Vagina (tissue), 2 donors: ENCODE measurements around the gene BRINP2. TPM values are rescaled to one million over a fixed set of nuclear protein-coding genes. Genes with fewer than 3 reads are reported as not detected.

ENCODE experiments used
- DNase-seq, 2 donors: peaks; one replicate each; pipeline ENCODE4 v3.0.0-alpha.2; 2017; ENCODE audit errors: extremely low spot score in 2 of 2
- H3K27ac ChIP-seq: fragments of 200-600 bp; sonication (generic); one replicate; pipeline ENCODE4 v1.5.1; 2019
- H3K27me3 ChIP-seq: fragments of 200-600 bp; sonication (generic); one replicate; pipeline ENCODE4 v1.5.1; 2019
- H3K36me3 ChIP-seq, 2 donors: fragments of 200-600 bp; sonication (generic); one replicate each; pipeline ENCODE4 v1.5.1; 2017 to 2019
- H3K4me1 ChIP-seq: fragments of 200-600 bp; sonication (generic); one replicate; pipeline ENCODE4 v1.5.1; 2019
- H3K4me3 ChIP-seq, 2 donors: fragments of 200-600 bp; sonication (generic); 1 replicate in 1 of 2; 2 replicates in 1 of 2; pipeline ENCODE4 v1.5.1; 2016 to 2019
- H3K9me3 ChIP-seq: fragments of 200-600 bp; sonication (generic); one replicate; pipeline ENCODE4 v1.5.1; 2019
- CTCF ChIP-seq, 3 experiments: fragments of 450-650 bp in 2 of 3; fragments of 200-600 bp in 1 of 3; sonication (generic) in 1 of 3; IDR thresholded peaks; one replicate each; pipeline ENCODE4 v1.5.1; 2017 to 2019; ENCODE audit warnings: antibody characterized with exemption in 3 of 3, mild to moderate bottlenecking in 2 of 3, moderate library complexity in 2 of 3
- POLR2A ChIP-seq, 2 donors: fragments of 450-650 bp; IDR thresholded peaks; one replicate each; pipeline ENCODE4 v1.6.1; 2017; ENCODE audit warnings: antibody characterized with exemption in 2 of 2, mild to moderate bottlenecking in 2 of 2, moderate library complexity in 2 of 2
- POLR2AphosphoS5 ChIP-seq, 2 donors: sonication (generic); formaldehyde crosslinking; IDR thresholded peaks; one replicate each; pipeline ENCODE4 v1.9.0; 2017; ENCODE audit warnings: antibody characterized with exemption in 2 of 2, mild to moderate bottlenecking in 2 of 2, low read depth in 1 of 2; ENCODE audit not compliant: insufficient read depth in 1 of 2
- intact Hi-C: fragments of 100-400 bp; cut with DNase I; formaldehyde crosslinking; loops from one replicate; pipeline ENCODE4 v1.15.1; 2023
- total RNA-seq: library from RNA; depleted of rRNA; stranded (reverse); fragments of >200 nt; gene quantifications from one replicate; pipeline ENCODE4 v1.2.3, GENCODE V29; 2016

BRINP2 gene
- total RNA-seq, 1 donor from 2014 or later = 0.49 TPM

GRCh38 chr1:177287270-177287669 lies 116.5 kb downstream of the BRINP2 start:
- Histone ChIP-seq H3K27me3 (no peaks in the 10 kb centered on the region), H3K4me3 (no peak overlapping the region), H3K27ac (no peak overlapping the region), H3K36me3 (no peaks in the 10 kb centered on the region), H3K4me1 (no peaks in the 10 kb centered on the region), H3K9me3 (no peaks in the 10 kb centered on the region)
- intact Hi-C loops = no loop called here
- no peak for DNase-seq
- TF ChIP-seq POLR2A (IDR thresholded peaks at IDR 0.05) (no peak), CTCF (IDR thresholded peaks at IDR 0.05) (no peak), POLR2AphosphoS5 (IDR thresholded peaks at IDR 0.05; ENCODE audit: insufficient read depth in 1 of 2, low read depth in 1 of 2) (no peak)

GRCh38 chr1:177287994-177288393 lies 117.2 kb downstream of the BRINP2 start:
- Histone ChIP-seq H3K27me3 (no peaks in the 10 kb centered on the region), H3K36me3 (no peaks in the 10 kb centered on the region), H3K27ac (no peak overlapping the region), H3K4me3 (no peak overlapping the region), H3K4me1 (no peaks in the 10 kb centered on the region), H3K9me3 (no peaks in the 10 kb centered on the region)
- DNase-seq = no peak
- TF ChIP-seq POLR2A (IDR thresholded peaks at IDR 0.05) = no peak
- intact Hi-C loops = no loop called here

- Histone ChIP-seq H3K36me3 (no peaks in the 10 kb centered on the region), H3K9me3 (no peaks in the 10 kb centered on the region), H3K4me1 (no peaks in the 10 kb centered on the region), H3K4me3 (no peak overlapping the region), H3K27ac (no peak overlapping the region), H3K27me3 (no peaks in the 10 kb centered on the region)
- intact Hi-C loops = no loop called here
- TF ChIP-seq POLR2AphosphoS5 (IDR thresholded peaks at IDR 0.05; ENCODE audit: insufficient read depth in 1 of 2, low read depth in 1 of 2) (no peak), CTCF (IDR thresholded peaks at IDR 0.05) (no peak), POLR2A (IDR thresholded peaks at IDR 0.05) (no peak)
- no peak for DNase-seq
These were observed 118.8 kb downstream of the BRINP2 start for GRCh38 chr1:177289532-177289931.

GRCh38 chr1:177300431-177300830 lies 129.7 kb downstream of the BRINP2 start:
- Histone ChIP-seq H3K9me3 (no peaks in the 10 kb centered on the region), H3K36me3 (no peaks in the 10 kb centered on the region), H3K27me3 (no peaks in the 10 kb centered on the region), H3K27ac (no peak overlapping the region), H3K4me1 (no peaks in the 10 kb centered on the region), H3K4me3 (no peak overlapping the region)
- no peak for TF ChIP-seq POLR2AphosphoS5 (IDR thresholded peaks at IDR 0.05; ENCODE audit: insufficient read depth in 1 of 2, low read depth in 1 of 2)
- no peak for TF ChIP-seq POLR2A (IDR thresholded peaks at IDR 0.05)
- TF ChIP-seq CTCF (IDR thresholded peaks at IDR 0.05) = no peak
- no peak for DNase-seq
- intact Hi-C loops = no loop called here

- no peak for TF ChIP-seq POLR2AphosphoS5 (IDR thresholded peaks at IDR 0.05; ENCODE audit: insufficient read depth in 1 of 2, low read depth in 1 of 2)
- TF ChIP-seq POLR2A (IDR thresholded peaks at IDR 0.05) = no peak
- no peak for TF ChIP-seq CTCF (IDR thresholded peaks at IDR 0.05)
- no peak overlapping the region for H3K4me3 ChIP-seq
- H3K4me1 ChIP-seq = no peaks in the 10 kb centered on the region
- H3K27ac ChIP-seq = no peak overlapping the region
- DNase-seq = no peak
- H3K27me3 ChIP-seq = no peaks in the 10 kb centered on the region
- intact Hi-C loops = no loop called here
- no peaks in the 10 kb centered on the region for H3K9me3 ChIP-seq
- no peaks in the 10 kb centered on the region for H3K36me3 ChIP-seq
These were observed 130.8 kb downstream of the BRINP2 start for GRCh38 chr1:177301425-177302124.
